ENCODE data around the gene NBDY.

DNA sequence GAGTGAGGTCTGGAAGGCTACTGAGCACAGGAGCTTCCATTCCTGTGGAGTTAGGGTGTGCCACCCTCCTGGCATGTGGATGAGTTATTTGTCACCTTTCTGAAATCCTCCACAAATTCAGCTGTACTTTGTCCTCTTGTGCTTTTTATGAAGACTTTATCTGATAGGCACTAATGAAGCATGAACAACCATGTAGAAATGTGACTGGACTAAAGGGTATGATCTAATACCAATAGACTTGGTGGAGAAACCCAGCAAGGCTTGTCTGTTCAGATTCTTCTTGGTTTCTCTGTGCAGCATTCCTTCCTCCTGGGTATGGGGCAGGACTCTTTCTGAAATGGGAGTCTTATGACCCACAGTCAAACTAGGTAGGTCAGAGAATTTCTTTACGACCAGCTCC is 9.6 kb downstream of the NBDY start:
- TF ChIP-seq TCF4 (CRISPR knock-in tag; IDR thresholded peaks at IDR 0.05; ENCODE audit: borderline replicate concordance) (no peak), ARNTL (CRISPR knock-in tag; IDR thresholded peaks at IDR 0.05; ENCODE audit: borderline replicate concordance, low read depth) (no peak), PPARA (CRISPR knock-in tag; IDR thresholded peaks at IDR 0.05; ENCODE audit: borderline replicate concordance) (no peak), SNAI2 (CRISPR knock-in tag; IDR thresholded peaks at IDR 0.05) (no peak)
- TF ChIP-seq, protein P1, sequence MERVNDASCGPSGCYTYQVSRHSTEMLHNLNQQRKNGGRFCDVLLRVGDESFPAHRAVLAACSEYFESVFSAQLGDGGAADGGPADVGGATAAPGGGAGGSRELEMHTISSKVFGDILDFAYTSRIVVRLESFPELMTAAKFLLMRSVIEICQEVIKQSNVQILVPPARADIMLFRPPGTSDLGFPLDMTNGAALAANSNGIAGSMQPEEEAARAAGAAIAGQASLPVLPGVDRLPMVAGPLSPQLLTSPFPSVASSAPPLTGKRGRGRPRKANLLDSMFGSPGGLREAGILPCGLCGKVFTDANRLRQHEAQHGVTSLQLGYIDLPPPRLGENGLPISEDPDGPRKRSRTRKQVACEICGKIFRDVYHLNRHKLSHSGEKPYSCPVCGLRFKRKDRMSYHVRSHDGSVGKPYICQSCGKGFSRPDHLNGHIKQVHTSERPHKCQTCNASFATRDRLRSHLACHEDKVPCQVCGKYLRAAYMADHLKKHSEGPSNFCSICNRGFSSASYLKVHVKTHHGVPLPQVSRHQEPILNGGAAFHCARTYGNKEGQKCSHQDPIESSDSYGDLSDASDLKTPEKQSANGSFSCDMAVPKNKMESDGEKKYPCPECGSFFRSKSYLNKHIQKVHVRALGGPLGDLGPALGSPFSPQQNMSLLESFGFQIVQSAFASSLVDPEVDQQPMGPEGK (CRISPR knock-in tag; IDR thresholded peaks at IDR 0.05; ENCODE audit: borderline replicate concordance), result no peak
